GM18867 (cell line): ENCODE data around the gene LRRC8C.

Experiments
- ATAC-seq: cut with Tn5 transposase; IDR thresholded peaks from one replicate; pipeline ENCODE4 v1.9.1; 2021; ENCODE audit warnings: mild to moderate bottlenecking, moderate library complexity; ENCODE audit not compliant: unreplicated experiment

Gene LRRC8C

DNA sequence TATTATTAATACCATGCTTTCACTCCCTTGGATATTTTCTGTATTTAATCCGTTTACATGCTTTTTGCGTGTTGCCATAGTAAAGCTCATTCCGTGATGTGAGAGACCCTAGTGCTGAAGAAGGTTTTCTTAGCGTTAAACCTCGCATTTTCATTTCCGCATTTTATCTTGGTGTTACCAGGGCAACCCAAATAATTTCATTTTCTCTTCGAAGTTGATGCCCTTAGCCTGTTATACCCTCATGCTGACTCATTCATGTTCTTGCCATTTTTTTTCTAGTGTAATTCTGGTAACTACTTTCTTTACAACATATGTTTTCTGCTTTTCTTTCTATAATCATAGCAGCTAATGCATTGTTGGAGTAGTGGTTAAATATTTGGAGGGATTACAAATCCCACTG, 37.2 kb downstream of the LRRC8C start:
- peak; percentile 98 for ATAC-seq

DNA sequence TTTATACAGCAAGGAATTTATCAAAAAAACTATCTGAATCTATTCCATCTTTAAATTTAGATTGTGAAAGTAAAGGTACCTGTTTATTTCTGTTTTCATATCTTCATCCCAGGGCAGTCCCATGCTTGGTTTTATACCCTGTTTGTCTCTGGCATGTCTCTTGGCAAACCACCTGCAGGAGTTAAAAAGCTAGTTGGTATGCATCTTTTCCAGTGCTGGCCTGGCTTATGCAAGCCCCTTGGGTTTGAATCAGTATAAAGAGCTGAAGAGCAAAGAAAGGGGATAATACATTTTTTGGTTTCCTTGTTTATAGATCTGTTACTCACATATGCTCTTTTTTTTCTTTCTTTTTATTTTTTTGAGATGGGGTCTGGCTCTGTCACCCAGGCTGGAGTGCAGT, 37.8 kb downstream of the LRRC8C start:
- no peak for ATAC-seq

DNA sequence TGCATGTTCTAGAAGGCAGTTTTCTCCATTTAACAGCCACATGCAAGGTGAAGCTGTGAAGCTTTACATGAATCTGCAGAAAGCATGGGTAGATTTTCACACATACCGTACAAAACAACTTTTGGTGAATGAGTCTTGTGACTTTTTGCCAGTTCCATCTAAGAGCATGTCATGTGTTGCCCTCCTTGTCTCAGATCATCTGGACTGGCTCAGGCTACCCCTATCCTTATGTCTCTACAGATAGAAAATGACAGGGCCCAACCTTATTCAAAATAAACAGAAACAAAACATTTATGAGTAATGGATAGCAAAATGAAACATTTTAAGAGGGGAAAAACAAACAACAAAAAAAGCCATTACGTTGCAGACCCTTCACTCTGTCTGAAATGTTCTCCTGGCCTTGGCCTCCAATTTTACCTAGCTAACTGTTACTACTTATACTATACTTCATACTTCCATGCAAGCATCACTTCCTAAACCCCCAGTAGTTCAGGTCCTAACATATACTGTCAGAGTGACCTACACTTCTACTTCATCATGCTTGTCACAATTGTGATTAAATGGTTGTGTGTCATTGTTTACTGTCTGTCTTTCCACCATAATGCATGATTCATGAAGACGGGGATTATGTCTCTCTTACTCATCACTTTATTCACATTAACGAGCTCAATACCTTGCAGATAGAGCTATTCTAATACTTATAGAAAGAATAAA, 39.0 kb downstream of the LRRC8C start:
- no peak for ATAC-seq

DNA sequence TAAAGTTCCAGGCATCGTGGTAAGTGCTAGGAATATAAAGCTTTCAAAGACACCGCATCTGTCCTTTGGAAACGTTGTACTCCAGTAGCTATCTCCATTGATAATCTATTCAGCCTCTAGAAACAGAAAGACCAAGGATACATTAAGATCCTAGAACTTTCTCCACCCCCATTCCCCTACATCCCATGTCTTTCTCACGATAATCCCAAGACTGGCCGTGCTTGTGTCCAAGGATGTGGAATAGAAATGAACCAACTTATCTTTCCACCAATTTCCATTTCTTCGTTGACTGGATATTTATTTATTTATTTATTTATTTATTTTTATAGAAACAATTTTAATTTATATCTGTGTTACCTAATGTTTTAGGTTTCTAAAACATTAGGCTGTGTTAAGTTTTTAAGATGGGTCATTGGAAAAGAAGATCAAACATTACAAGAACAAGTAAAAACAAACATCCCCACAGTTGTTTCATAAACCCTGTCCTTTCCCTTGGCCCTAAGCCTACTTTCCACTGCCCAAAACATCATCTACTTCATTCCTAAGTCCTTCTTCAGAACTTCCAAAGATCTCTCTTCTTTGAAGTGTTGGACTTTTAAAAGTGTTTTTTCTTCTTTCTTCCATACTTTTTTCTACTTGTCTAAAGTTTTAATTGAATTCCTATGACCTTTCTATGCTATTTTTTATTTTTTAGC, 39.7 kb downstream of the LRRC8C start:
- no peak for ATAC-seq

DNA sequence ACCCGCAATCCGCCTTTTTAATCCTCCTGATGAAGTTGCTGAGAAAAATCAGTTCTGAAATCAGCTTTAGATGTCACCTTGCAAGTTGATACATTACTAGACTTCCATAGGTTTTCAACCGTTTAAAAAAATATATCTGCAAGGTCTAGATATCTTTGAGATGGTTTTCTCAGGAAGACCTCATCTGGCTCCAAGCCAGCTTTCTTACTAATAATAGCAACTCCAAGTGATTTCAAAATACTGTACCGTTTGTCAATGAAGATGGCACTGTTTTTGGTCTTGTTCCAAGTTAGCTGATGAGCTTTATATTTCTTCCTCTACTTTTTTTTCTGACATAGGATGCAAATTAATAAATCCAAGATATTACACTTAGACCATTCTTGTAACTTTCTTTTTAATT, 40.3 kb downstream of the LRRC8C start:
- no peak for ATAC-seq

DNA sequence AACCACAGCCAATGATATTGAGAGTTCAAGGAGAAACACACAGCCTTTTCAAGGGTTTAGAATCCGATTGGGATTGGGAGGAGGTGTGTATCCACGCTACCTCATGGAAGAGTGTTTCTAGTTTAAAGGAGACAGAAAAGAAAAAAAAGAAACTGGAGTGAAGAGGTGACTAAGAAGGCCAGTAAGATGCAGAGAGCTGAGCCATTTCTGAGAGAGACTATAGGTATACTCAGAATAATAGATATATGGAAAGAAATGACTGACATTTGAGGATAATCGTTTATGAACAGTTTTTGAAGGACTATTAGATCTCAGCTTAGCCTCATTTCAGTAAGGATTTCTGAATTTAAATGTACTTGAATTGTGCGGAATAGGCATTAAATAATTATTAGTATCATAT, 42.8 kb downstream of the LRRC8C start:
- ATAC-seq, result no peak

DNA sequence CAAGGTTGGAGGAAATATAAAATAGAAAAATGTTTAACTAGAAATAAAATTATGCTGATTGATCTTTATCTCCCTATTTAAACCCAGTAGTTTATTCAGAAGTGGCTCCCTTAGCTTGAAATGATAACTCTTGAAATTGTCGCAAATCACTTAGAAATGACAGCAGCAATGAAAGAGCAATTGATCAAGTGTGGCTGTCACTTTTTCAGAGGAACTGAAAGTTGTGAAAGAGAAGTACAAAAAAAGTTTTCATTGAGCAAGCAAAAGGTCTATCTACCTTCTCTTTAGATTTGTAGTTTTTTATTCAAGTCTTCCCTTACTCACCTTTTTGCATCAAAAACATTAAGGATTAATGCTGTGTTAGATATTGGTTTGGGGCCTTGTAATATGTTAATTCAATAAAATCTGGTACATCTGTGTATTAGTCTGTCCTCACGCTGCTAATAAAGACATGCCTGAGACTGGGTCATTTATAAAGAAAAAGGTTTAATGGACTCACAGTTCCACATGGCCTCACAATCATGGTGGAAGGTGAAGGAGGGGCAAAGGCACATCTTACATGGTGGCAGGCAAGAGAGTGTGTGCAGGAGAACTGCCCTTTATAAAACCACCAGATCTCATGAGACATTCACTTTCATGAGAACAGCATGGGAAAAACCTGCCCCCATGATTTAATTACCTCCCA, 48.3 kb downstream of the LRRC8C start:
- ATAC-seq, result peak; percentile 91

DNA sequence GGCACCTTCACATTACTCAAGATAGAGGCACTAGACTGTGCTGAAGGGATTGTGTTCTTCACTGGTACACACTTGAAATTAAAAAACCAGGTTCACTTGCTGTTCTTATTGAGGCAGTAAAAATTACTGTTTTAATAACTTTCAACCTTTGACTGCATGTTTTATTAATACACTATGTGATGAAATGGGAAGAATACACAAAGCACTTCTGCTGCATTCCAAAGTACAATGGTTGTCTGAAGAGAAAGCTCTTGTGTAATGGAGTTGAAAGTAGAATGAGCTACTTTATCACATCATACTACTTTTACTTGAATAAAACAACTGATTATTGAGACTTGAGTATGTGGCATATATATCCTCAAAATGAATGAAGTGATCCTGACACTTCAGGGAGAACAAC, 49.7 kb downstream of the LRRC8C start:
- ATAC-seq, result no peak

DNA sequence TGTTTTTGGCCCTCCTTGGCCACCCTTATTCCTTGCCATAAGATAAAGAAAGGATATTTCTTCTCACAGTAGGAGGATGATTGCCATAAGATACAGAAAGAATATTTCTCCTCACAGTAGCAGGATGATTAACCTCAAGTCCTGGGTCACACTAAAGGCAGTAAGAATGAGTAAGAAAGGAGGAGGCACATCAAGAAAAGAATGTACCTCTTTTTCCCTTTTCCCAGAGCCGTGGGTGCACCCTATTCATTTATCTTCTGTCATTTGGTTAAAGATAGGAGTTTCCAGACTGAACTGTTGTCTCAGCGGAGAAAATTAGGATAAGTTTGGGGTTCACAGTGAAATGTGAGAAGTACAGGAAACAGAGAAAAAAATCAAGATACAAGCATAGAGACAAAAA, 52.5 kb downstream of the LRRC8C start:
- ATAC-seq, result no peak

DNA sequence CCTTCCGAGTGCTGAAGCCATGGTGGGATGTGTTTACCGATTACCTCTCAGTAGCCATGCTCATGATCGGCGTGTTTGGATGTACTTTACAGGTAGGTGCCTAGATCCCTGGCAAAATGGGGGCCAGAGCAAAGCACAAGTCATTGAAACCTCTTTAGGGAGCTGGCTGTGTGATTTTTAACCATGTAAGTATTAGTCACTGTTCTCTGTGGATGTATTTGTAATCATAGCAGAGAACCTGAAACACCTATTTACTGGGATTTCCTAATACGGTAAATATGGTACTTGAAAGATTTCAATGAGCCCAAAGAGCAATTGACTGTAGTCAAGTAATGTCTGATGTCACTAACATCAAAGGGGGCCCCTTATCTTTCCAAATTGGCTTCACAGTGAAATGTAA, 53.6 kb downstream of the LRRC8C start:
- ATAC-seq, result no peak

DNA sequence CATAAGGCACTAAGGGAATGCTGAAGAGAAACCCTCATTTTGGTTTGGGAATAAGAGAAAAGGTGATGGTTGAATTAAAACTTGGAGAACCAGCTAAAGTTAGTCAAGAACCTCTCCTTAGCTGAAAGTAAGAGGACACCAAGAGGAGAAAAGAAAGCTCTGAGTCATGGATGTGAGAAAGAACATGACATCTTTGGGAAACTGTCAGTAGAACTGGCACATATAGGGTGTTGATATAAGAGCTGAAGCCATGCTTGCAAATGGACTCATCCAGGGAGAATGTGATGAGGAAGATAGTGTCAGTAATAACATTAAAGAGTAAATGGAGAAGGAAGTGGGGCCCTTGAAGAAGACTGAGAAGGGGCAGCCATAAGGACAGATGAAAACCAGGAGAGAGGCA, 54.3 kb downstream of the LRRC8C start:
- ATAC-seq, result no peak

DNA sequence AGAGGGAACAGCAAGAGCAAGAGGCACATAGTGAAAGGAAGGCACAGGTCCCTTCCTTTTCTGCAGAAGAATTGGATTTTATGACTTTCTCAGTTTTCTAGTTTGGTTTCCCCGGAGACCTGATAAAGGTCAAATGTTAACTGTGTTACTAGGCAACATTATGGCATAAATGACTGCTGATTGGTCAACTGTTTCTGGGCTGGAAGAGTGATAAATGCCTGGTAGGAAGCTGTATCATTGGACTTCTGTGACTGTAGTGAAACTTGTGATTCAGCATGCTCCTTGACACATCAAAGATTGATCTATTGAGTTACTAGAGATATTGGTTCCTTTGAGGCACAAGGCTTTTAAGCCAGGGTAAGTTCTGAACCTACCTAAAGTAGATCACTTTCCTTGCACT, 55.7 kb downstream of the LRRC8C start:
- ATAC-seq, result no peak

DNA sequence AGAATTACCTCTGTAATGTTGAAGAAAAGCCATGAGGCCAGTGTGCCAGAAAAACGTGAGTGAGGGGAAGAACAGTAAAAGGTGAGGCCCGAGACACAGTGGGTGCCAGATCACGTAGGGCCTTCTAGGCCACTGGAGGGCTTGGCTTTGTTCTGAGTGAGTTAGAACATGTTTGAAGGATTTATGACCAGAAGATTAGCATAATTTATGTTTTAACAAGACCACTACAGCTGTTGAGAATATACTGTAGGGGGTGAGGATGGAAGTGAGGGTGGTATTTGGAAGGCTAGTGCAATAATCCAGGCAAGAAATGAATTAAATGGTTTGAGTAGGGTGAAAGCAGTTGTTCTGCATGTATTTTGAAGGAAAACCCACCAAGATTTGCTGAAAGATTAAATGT, 56.3 kb downstream of the LRRC8C start:
- no peak for ATAC-seq

DNA sequence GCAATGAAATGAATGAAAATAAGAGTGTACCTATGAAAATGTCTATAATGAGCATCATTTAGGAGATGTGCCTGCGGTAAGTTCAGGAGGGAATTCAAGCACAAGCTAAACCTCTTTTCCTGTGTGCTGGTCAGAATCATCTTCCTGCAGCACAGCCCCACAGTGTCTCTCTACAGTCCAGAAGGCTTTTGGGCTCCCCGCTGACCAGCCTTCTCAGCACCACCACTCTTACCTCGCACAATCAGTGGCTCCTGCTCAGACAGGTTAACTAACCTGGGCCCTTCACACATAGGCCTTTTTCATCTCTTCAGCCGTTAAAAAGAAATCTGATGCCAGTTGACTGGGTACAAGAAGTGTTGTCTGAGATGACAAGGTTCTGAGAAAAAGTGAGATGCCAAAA, 57.7 kb downstream of the LRRC8C start:
- no peak for ATAC-seq

DNA sequence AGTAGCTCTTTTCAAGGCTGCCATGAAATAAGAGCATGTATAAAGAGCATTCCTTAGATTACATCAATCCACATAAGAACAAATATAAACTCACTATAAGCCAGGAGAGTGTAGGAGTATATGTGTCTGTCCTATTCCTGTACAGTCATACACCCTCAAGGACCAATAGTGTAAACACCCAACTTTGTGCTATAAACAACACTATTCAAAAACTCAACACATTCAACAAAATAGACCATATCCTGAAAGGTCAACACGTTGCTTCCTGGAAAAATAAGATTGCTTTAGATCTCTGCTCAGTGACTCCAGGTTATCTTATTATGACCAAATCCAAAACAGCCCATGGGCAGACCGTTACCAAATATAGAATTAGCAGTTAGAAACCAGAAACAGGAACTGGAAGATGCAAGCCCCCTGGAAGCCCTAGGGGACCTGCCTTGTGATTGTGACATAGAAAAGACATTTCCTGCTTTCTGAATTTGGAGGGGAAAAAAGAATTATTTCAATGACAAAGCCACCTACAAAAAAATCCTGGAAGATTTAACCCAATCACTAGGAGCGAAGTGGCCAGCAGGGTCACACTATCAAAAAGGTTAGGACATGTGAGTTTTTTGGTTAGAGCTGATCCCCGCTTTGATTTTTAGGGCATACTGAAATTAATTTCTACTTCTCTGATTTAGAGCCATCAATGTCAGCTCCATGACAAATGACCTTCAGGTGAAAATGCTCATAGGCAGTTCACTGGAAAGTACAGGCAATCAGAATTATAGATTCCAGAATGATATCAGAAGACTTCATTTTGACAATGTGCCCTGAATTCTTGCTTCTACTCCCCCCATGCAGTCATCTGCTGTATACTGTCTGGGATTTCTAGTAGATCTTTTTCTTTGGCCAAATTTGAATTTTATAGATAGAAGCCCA, 59.9 kb downstream of the LRRC8C start:
- ATAC-seq, result no peak

DNA sequence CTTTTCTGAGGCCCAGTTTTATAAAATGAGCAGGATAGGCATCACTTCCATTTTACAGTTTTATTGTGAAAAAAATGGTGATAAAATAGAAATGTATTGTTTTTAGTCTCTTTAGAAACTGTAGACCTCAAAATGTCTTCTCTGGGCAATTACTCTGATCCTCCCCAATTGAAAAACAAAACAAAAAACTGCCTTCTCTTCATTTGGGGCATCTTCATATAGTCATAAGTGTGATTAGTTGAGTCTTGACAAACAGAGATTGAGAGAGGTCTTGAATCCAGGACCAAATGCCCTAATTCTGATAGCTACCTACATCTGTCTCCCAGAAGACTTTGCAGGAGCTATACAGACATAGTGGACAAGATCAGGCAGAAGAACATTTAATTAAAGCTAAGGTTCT, 62.9 kb downstream of the LRRC8C start:
- no peak for ATAC-seq

DNA sequence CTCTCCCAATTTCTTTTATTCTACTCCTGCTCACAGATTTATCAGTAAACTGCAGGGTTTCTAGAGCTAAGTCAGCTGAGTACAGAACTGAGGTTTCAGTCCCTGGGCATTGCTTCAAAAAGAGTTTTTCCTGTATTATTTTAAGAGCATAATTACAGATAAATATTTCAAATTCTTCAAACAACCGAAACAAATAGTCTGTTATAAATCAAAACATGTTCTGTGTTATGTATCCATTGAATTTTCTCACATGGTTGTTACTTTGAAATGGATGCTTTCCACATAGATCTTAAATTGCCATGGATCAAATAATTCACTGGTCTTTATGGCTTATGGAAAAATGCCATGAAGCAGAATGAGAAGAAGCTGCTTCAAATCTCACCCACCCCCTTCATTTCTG, 64.5 kb downstream of the LRRC8C start:
- no peak for ATAC-seq

DNA sequence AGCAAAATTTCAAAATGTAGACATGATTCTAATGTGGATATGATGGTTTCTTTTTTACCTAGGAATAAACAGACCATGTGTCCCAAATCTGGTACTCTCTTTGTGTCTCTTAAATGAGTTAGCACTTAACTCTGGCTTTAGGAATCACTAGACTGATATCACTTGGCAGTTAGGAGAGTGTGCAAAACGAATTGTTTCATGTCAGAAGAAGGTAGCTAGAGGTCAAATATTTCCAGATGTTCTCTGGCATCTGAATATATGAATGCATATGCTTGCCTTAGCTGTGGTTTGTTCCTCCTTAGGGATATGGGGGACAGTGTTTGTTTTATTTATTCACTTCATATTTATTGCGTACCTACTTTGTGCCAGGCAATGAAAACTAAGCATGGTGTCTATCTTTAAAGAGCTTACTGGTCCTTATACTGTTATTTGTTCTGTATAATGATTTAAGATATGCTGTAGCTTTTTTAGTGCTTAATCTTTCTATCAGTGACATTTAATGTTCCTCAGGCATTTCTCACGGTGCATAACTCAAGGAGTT, 65.2 kb downstream of the LRRC8C start:
- no peak for ATAC-seq

DNA sequence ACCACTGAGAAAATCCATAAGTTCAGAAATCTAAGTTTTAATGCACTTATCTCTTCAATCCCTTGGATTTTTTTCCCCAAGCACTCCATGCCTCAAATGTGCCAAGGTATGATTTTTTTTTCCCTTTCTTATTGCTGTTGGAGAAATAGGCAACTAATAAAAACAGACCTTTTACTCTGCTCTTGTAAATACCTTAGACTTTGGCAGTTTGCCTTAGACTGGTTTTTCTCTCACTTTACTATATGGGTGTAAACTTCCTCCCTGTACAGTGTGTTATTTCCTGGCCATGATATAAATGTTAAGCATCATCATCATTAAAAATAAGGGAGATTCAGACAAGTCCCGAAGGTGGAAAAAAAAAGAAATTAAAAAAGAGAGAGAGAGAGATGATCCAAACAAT, 65.7 kb downstream of the LRRC8C start:
- no peak for ATAC-seq

DNA sequence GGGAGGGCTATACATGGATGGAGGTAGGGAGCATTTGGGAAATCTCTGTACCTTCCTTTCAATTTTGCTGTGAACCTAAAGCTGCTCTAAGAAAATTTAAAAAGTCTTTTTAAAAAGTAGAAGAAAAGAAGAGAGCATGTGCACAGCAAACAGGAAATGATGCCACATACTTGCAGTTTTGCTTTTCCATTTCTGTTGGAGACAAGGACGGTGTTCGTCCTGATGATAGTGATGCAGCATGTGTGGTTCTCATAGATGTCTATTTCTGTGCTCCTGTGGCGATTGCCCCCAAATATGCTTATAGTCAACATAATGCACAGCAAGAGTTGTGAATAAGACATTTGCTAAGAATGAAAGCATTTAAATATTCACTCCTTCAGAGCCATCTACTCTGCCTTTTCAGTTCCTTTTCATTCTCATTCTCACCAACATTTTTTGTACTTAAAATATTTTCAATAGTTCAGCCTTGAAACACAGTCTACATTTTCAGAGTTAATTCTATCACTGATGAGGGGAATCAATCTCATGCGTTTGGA, 66.6 kb downstream of the LRRC8C start:
- ATAC-seq, result no peak
